Peyer's patch (tissue), 4 donors: ENCODE results near the gene PTPRZ1. TPM values are rescaled to one million over a fixed set of nuclear protein-coding genes. Genes with fewer than 3 reads are reported as not detected.
A peak's percentile ranks its signal among the peaks of the same experiment; 100 is the strongest.

Experiments used
- DNase-seq, 3 donors: peaks; one replicate each; pipeline ENCODE4 v3.0.0-alpha.2; 2017 to 2019
- H3K27ac ChIP-seq, 4 donors: fragments of 200-600 bp; sonication (generic); one replicate each; pipeline ENCODE4 v1.5.1; 2016 to 2019
- H3K27me3 ChIP-seq, 2 donors: fragments of 200-600 bp; sonication (generic); one replicate each; pipeline ENCODE4 v1.5.1; 2019
- H3K36me3 ChIP-seq, 3 donors: fragments of 200-600 bp; sonication (generic); one replicate each; pipeline ENCODE4 v1.5.1; 2016 to 2019
- H3K4me1 ChIP-seq, 4 donors: fragments of 200-600 bp; sonication (generic); one replicate each; pipeline ENCODE4 v1.5.1; 2016 to 2019
- H3K4me3 ChIP-seq, 4 donors: fragments of 200-600 bp; sonication (generic); 1 replicate in 3 of 4; 2 replicates in 1 of 4; pipeline ENCODE4 v1.5.1; 2016 to 2019; ENCODE audit warnings: mild to moderate bottlenecking in 1 of 4
- H3K9me3 ChIP-seq, 4 donors: fragments of 200-600 bp; sonication (generic); one replicate each; pipeline ENCODE4 v1.5.1; 2016 to 2019; ENCODE audit warnings: mild to moderate bottlenecking in 1 of 4
- CTCF ChIP-seq, 6 experiments: fragments of 450-650 bp in 4 of 6; fragments of 200-600 bp in 2 of 6; sonication (generic) in 1 of 6; IDR thresholded peaks; one replicate each; pipeline ENCODE4 v1.5.1; 2017 to 2019; ENCODE audit warnings: antibody characterized with exemption in 6 of 6, mild to moderate bottlenecking in 3 of 6, moderate library complexity in 1 of 6
- POLR2A ChIP-seq, 2 donors: fragments of 450-650 bp; IDR thresholded peaks; one replicate each; pipeline ENCODE4 v1.5.1; 2017; ENCODE audit warnings: antibody characterized with exemption in 2 of 2, mild to moderate bottlenecking in 2 of 2, moderate library complexity in 2 of 2
- total RNA-seq, 4 donors: library from RNA; depleted of rRNA; stranded (reverse); fragments of >200 nt; gene quantifications; one replicate each; pipeline ENCODE4 v1.1.0, GENCODE V29; 2016

Gene PTPRZ1
- total RNA-seq, 4 donors from 2014 or later = 0.54 to 1.7 TPM; not detected in 2

- H3K9me3 ChIP-seq = no peaks in the 10 kb centered on the region
- H3K27me3 ChIP-seq = no peaks in the 10 kb centered on the region
- TF ChIP-seq CTCF (IDR thresholded peaks at IDR 0.05) = no peak
- no peak for TF ChIP-seq POLR2A (IDR thresholded peaks at IDR 0.05)
- H3K4me1 ChIP-seq = no peaks in the 10 kb centered on the region
- no peaks in the 10 kb centered on the region for H3K36me3 ChIP-seq
- no peak overlapping the region for H3K27ac ChIP-seq
- DNase-seq = no peak
- no peak overlapping the region for H3K4me3 ChIP-seq
Measured at GRCh38 chr7:121966935-121967332, 94.0 kb downstream of the PTPRZ1 start.

GRCh38 chr7:121985476-121986030 is 112.6 kb downstream of the PTPRZ1 start:
- no peak for DNase-seq
- H3K27me3 ChIP-seq = no peaks in the 10 kb centered on the region
- no peaks in the 10 kb centered on the region for H3K36me3 ChIP-seq

GRCh38 chr7:121992068-121992467 is 119.1 kb downstream of the PTPRZ1 start:
- no peaks in the 10 kb centered on the region for H3K9me3 ChIP-seq
- H3K4me1 ChIP-seq = no peaks in the 10 kb centered on the region
- H3K36me3 ChIP-seq = no peaks in the 10 kb centered on the region
- TF ChIP-seq POLR2A (IDR thresholded peaks at IDR 0.05) (no peak), CTCF (IDR thresholded peaks at IDR 0.05) (no peak)
- no peak for DNase-seq
- H3K27me3 ChIP-seq = no peaks in the 10 kb centered on the region
- no peak overlapping the region for H3K4me3 ChIP-seq
- no peak overlapping the region for H3K27ac ChIP-seq

More at GRCh38 chr7:121985476-121986030, 112.6 kb downstream of the PTPRZ1 start:
- no peaks in the 10 kb centered on the region for H3K9me3 ChIP-seq
- TF ChIP-seq POLR2A (IDR thresholded peaks at IDR 0.05) (no peak), CTCF (IDR thresholded peaks at IDR 0.05) (no peak)
- no peaks in the 10 kb centered on the region for H3K4me1 ChIP-seq
- H3K27ac ChIP-seq = no peak overlapping the region
- no peak overlapping the region for H3K4me3 ChIP-seq

GRCh38 chr7:121994625-121995410 is 121.9 kb downstream of the PTPRZ1 start:
- TF ChIP-seq POLR2A (IDR thresholded peaks at IDR 0.05) = no peak
- TF ChIP-seq CTCF (IDR thresholded peaks at IDR 0.05) = peak in 5 of 6 experiments; percentile 28 to 58 (median 51)
- Histone ChIP-seq H3K36me3 (no peaks in the 10 kb centered on the region), H3K27ac (no peak overlapping the region), H3K9me3 (no peaks in the 10 kb centered on the region), H3K4me3 (no peak overlapping the region), H3K27me3 (no peaks in the 10 kb centered on the region), H3K4me1 (no peaks in the 10 kb centered on the region)
- peak in 2 of 3 donors; percentile 51 to 76 for DNase-seq

GRCh38 chr7:122006687-122007086 is 133.7 kb downstream of the PTPRZ1 start:
- TF ChIP-seq CTCF (IDR thresholded peaks at IDR 0.05) = no peak
- TF ChIP-seq POLR2A (IDR thresholded peaks at IDR 0.05) = no peak

More at GRCh38 chr7:122006687-122007086, 133.7 kb downstream of the PTPRZ1 start:
- H3K36me3 ChIP-seq = no peaks in the 10 kb centered on the region
- H3K27ac ChIP-seq = no peak overlapping the region
- no peak overlapping the region for H3K4me3 ChIP-seq
- H3K4me1 ChIP-seq = no peaks in the 10 kb centered on the region
- H3K9me3 ChIP-seq = no peaks in the 10 kb centered on the region
- no peak for DNase-seq
- no peaks in the 10 kb centered on the region for H3K27me3 ChIP-seq
